ENCODE results near the gene TANGO6.
A peak's percentile ranks its signal among the peaks of the same experiment; 100 is the strongest.

TANGO6 gene

GRCh38 chr16:68869492-68870088 is 26.3 kb downstream of the TANGO6 start:
- no peak for DNase-seq

- DNase-seq, result no peak
These were observed 30.5 kb downstream of the TANGO6 start for GRCh38 chr16:68873635-68874471.

GRCh38 chr16:68875871-68876270 is 32.5 kb downstream of the TANGO6 start:
- no peak for DNase-seq

- no peak for DNase-seq
These were observed 40.4 kb downstream of the TANGO6 start for GRCh38 chr16:68883685-68884084.

- DNase-seq, result no peak
These were observed 41.1 kb downstream of the TANGO6 start for GRCh38 chr16:68884401-68884800.

GRCh38 chr16:68884861-68885720 is 41.8 kb downstream of the TANGO6 start:
- peak; percentile 66 to 94 for DNase-seq

- no peak for DNase-seq
These were observed 43.8 kb downstream of the TANGO6 start for GRCh38 chr16:68887107-68887506.

GRCh38 chr16:68889508-68890150 is 46.3 kb downstream of the TANGO6 start:
- DNase-seq, result no peak

- DNase-seq, result no peak
These were observed 48.9 kb downstream of the TANGO6 start for GRCh38 chr16:68892214-68892613.

- no peak for DNase-seq
These were observed 49.6 kb downstream of the TANGO6 start for GRCh38 chr16:68892898-68893297.

GRCh38 chr16:68893710-68894705 is 50.7 kb downstream of the TANGO6 start:
- no peak for DNase-seq

GRCh38 chr16:68894714-68895113 is 51.4 kb downstream of the TANGO6 start:
- DNase-seq, result no peak

- no peak for DNase-seq
These were observed 54.7 kb downstream of the TANGO6 start for GRCh38 chr16:68898026-68898425.

- DNase-seq, result no peak
These were observed 56.7 kb downstream of the TANGO6 start for GRCh38 chr16:68900009-68900408.

GRCh38 chr16:68902003-68902968 is 59.0 kb downstream of the TANGO6 start:
- DNase-seq, result peak; percentile 58 to 65

GRCh38 chr16:68902969-68903345 is 59.6 kb downstream of the TANGO6 start:
- no peak for DNase-seq

GRCh38 chr16:68907297-68907696 is 64.0 kb downstream of the TANGO6 start:
- DNase-seq, result no peak

- peak in 1 of 2 experiments; percentile 3 for DNase-seq
These were observed 64.5 kb downstream of the TANGO6 start for GRCh38 chr16:68907781-68908181.

GRCh38 chr16:68909099-68909733 is 65.9 kb downstream of the TANGO6 start:
- DNase-seq, result no peak

- DNase-seq, result peak; percentile 59 to 86
These were observed 66.7 kb downstream of the TANGO6 start for GRCh38 chr16:68910051-68910450.

Data from NCI-H2081 (cell line).